Endothelial cell of umbilical vein (primary cell): ENCODE results near the gene CDCP2.

Source experiments
- EZH2 ChIP-seq: IDR thresholded peaks from 2 replicates; pipeline ENCODE4 v1.6.1; 2012; ENCODE audit warnings: borderline replicate concordance, low read depth, mild to moderate bottlenecking, moderate library complexity, low read length, inconsistent platforms; ENCODE audit not compliant: severe bottlenecking
- GATA2 ChIP-seq: IDR thresholded peaks from 2 replicates; pipeline ENCODE4 v1.7.0; 2011; ENCODE audit warnings: low read depth, mild to moderate bottlenecking, moderate library complexity, mixed read lengths, low read length; ENCODE audit not compliant: insufficient read length, insufficient read depth
- JUN ChIP-seq: IDR thresholded peaks from 2 replicates; pipeline ENCODE4 v1.6.1; 2011; ENCODE audit warnings: borderline replicate concordance, low read depth; ENCODE audit not compliant: insufficient read length, insufficient read depth
- MYC ChIP-seq: IDR thresholded peaks from one replicate; pipeline ENCODE4 v1.6.1; 2011; ENCODE audit warnings: mild to moderate bottlenecking, low read depth, low read length
- POLR2A ChIP-seq: IDR thresholded peaks from 2 replicates; pipeline ENCODE4 v1.6.1; 2012; ENCODE audit warnings: low read depth, mild to moderate bottlenecking, control low read depth, low read length
- POLR2AphosphoS5 ChIP-seq: IDR thresholded peaks from 2 replicates; pipeline ENCODE4 v1.6.1; 2012; ENCODE audit warnings: low read depth, mild to moderate bottlenecking, control low read depth, low read length, moderate library complexity; ENCODE audit not compliant: insufficient read depth
- TF ChIP-seq, protein P1 (sequence below), 2 donors: IDR thresholded peaks; 1 replicate in 1 of 2; 2 replicates in 1 of 2; pipeline ENCODE4 v1.5.1; 2011; ENCODE audit warnings: low read length in 2 of 2, mild to moderate bottlenecking in 2 of 2, moderate library complexity in 2 of 2, control low read depth in 1 of 2, inconsistent platforms in 1 of 2, low read depth in 1 of 2; ENCODE audit not compliant: insufficient read depth in 1 of 2; ENCODE audit errors: extremely low read depth in 1 of 2
- TF ChIP-seq, protein P2 (sequence below): IDR thresholded peaks from 2 replicates; pipeline ENCODE4 v1.6.1; 2011; ENCODE audit not compliant: insufficient read depth, insufficient read length

DNA sequence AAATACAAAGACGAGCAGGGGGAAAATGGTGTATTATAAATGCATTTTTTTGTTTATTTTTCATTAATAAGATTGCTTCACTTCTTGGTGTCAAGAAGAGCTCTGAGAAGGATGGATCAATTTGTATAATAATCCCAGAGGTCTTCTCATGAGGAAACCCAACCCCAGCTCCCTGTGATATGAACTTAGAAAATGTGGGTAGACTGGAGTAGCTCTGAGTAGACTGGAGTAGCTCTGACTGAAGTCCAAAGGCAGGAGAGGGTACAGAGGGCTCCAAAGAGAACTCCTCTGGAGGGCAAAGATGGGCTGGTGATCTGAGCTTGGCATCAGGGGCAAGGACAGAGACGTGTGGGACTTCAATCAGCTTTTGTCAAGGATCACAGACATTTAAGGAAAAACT lies 21.4 kb downstream of the CDCP2 start:
- TF ChIP-seq POLR2AphosphoS5 (no peak), GATA2 (no peak), EZH2 (no peak), JUN (no peak), POLR2A (no peak), MYC (no peak)
- TF ChIP-seq, protein P1, sequence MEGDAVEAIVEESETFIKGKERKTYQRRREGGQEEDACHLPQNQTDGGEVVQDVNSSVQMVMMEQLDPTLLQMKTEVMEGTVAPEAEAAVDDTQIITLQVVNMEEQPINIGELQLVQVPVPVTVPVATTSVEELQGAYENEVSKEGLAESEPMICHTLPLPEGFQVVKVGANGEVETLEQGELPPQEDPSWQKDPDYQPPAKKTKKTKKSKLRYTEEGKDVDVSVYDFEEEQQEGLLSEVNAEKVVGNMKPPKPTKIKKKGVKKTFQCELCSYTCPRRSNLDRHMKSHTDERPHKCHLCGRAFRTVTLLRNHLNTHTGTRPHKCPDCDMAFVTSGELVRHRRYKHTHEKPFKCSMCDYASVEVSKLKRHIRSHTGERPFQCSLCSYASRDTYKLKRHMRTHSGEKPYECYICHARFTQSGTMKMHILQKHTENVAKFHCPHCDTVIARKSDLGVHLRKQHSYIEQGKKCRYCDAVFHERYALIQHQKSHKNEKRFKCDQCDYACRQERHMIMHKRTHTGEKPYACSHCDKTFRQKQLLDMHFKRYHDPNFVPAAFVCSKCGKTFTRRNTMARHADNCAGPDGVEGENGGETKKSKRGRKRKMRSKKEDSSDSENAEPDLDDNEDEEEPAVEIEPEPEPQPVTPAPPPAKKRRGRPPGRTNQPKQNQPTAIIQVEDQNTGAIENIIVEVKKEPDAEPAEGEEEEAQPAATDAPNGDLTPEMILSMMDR (IDR thresholded peaks at IDR 0.05; ENCODE audit: extremely low read depth in 1 of 2, insufficient read depth in 1 of 2, low read depth in 1 of 2, low read length in 2 of 2): no peak
- TF ChIP-seq, protein P2, sequence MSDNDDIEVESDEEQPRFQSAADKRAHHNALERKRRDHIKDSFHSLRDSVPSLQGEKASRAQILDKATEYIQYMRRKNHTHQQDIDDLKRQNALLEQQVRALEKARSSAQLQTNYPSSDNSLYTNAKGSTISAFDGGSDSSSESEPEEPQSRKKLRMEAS: no peak
